Endothelial cell of umbilical vein (primary cell): ENCODE data around the gene CISH. TPM values are rescaled to one million over a fixed set of nuclear protein-coding genes. Genes with fewer than 3 reads are reported as not detected.

ENCODE experiments used
- BruUV-seq: library from RNA; stranded (reverse); fragments of 400-500 nt; replicated peaks from 2 replicates; lab custom pipeline; 2021; lab: Mats Ljungman, UMichigan
- CTCF ChIA-PET: fragments of 300-600, 350-600 bp; sonication (Branson Sonifier 250); formaldehyde crosslinking; loops from one replicate; lab custom pipeline; 2021; ENCODE audit warnings: antibody characterized with exemption, inconsistent platforms; lab: Charles Lee
- POLR2A ChIA-PET: fragments of 300-600, 350-600 bp; sonication (Branson Sonifier 250); formaldehyde crosslinking; loops from one replicate; lab custom pipeline; 2021; ENCODE audit warnings: antibody characterized with exemption, inconsistent platforms; lab: Charles Lee
- DNase-seq: peaks from one replicate; pipeline ENCODE4 v3.0.0-alpha.2; 2011; ENCODE audit warnings: low read depth, low spot score
- FAIRE-seq: peaks from 2 replicates; lab custom pipeline; 2011; peaks lifted over from hg19 to GRCh38; lab: Jason Lieb, UNC
- H2AFZ ChIP-seq: 2 replicates; pipeline ENCODE4 v1.6.0; 2012; ENCODE audit warnings: low read depth, low read length, control low read depth, inconsistent platforms
- H3K27ac ChIP-seq: 2 replicates; pipeline ENCODE4 v1.5.1; 2011; ENCODE audit warnings: low read depth, mild to moderate bottlenecking, control low read depth, low read length, moderate library complexity; ENCODE audit not compliant: insufficient read depth
- H3K27me3 ChIP-seq, 2 experiments: 2 replicates each; pipeline versions ENCODE4 v1.6.0 to v1.6.1; 2011; ENCODE audit warnings: low read length in 2 of 2, mixed read lengths in 1 of 2; ENCODE audit not compliant: control insufficient read depth in 2 of 2, insufficient read depth in 2 of 2
- H3K36me3 ChIP-seq, 2 experiments: 2 replicates in 1 of 2; 3 replicates in 1 of 2; pipeline ENCODE4 v1.5.1; 2011; ENCODE audit warnings: low read length in 2 of 2, mild to moderate bottlenecking in 1 of 2, moderate library complexity in 1 of 2; ENCODE audit not compliant: control insufficient read depth in 2 of 2, insufficient read depth in 2 of 2; ENCODE audit errors: extremely low read depth in 1 of 2
- H3K4me1 ChIP-seq: 3 replicates; pipeline ENCODE4 v1.5.1; 2011; ENCODE audit warnings: mild to moderate bottlenecking, low read length; ENCODE audit not compliant: control insufficient read depth, insufficient read depth; ENCODE audit errors: extremely low read depth
- H3K4me2 ChIP-seq: 2 replicates; pipeline ENCODE4 v1.6.1; 2011; ENCODE audit warnings: low read length, control low read depth, mixed read lengths; ENCODE audit not compliant: insufficient read depth
- H3K4me3 ChIP-seq, 3 experiments: fragments of 200-600 bp in 1 of 3; sonication (generic), shearing (Covaris generic) in 1 of 3; replicated peaks in 1 of 3; 2 replicates each; pipeline ENCODE4 v1.5.1; 2011 to 2016; ENCODE audit warnings: control low read depth in 3 of 3, low read length in 3 of 3, mild to moderate bottlenecking in 2 of 3, inconsistent platforms in 1 of 3, low read depth in 1 of 3, moderate library complexity in 1 of 3; ENCODE audit not compliant: insufficient read depth in 1 of 3
- H3K79me2 ChIP-seq: 2 replicates; pipeline ENCODE4 v1.6.0; 2012; ENCODE audit warnings: low read length, inconsistent platforms; ENCODE audit not compliant: control insufficient read depth, insufficient read depth
- H3K9ac ChIP-seq: replicated peaks from 2 replicates; pipeline ENCODE3; 2011; ENCODE audit warnings: low read length, control low read depth; ENCODE audit not compliant: insufficient read depth; ENCODE audit errors: extremely low read depth
- H3K9me1 ChIP-seq: replicated peaks from 3 replicates; pipeline ENCODE4 v1.6.0; 2011; ENCODE audit warnings: mild to moderate bottlenecking, low read length; ENCODE audit not compliant: control insufficient read depth, insufficient read depth; ENCODE audit errors: extremely low read depth
- H3K9me3 ChIP-seq: replicated peaks from 2 replicates; pipeline ENCODE4 v1.5.1; 2012; ENCODE audit warnings: low read length, inconsistent platforms; ENCODE audit not compliant: control insufficient read depth, insufficient read depth
- H4K20me1 ChIP-seq: replicated peaks from 2 replicates; pipeline ENCODE3; 2011; ENCODE audit warnings: mild to moderate bottlenecking, low read length; ENCODE audit not compliant: control insufficient read depth, insufficient read depth; ENCODE audit errors: extremely low read depth
- EZH2 ChIP-seq: IDR thresholded peaks from 2 replicates; pipeline ENCODE4 v1.6.1; 2012; ENCODE audit warnings: borderline replicate concordance, low read depth, mild to moderate bottlenecking, moderate library complexity, low read length, inconsistent platforms; ENCODE audit not compliant: severe bottlenecking
- FOS ChIP-seq: IDR thresholded peaks from 2 replicates; pipeline ENCODE4 v1.6.1; 2011; ENCODE audit warnings: mild to moderate bottlenecking, low read length, moderate library complexity, borderline replicate concordance; ENCODE audit not compliant: insufficient read depth
- GATA2 ChIP-seq: IDR thresholded peaks from 2 replicates; pipeline ENCODE4 v1.7.0; 2011; ENCODE audit warnings: low read depth, mild to moderate bottlenecking, moderate library complexity, mixed read lengths, low read length; ENCODE audit not compliant: insufficient read length, insufficient read depth
- JUN ChIP-seq: IDR thresholded peaks from 2 replicates; pipeline ENCODE4 v1.6.1; 2011; ENCODE audit warnings: borderline replicate concordance, low read depth; ENCODE audit not compliant: insufficient read length, insufficient read depth
- MYC ChIP-seq: IDR thresholded peaks from one replicate; pipeline ENCODE4 v1.6.1; 2011; ENCODE audit warnings: mild to moderate bottlenecking, low read depth, low read length
- POLR2A ChIP-seq: IDR thresholded peaks from 2 replicates; pipeline ENCODE4 v1.6.1; 2012; ENCODE audit warnings: low read depth, mild to moderate bottlenecking, control low read depth, low read length
- POLR2AphosphoS5 ChIP-seq: IDR thresholded peaks from 2 replicates; pipeline ENCODE4 v1.6.1; 2012; ENCODE audit warnings: low read depth, mild to moderate bottlenecking, control low read depth, low read length, moderate library complexity; ENCODE audit not compliant: insufficient read depth
- dilution Hi-C: fragments of 300-500 bp; cut with MboI; formaldehyde crosslinking; loops from one replicate; pipeline ENCODE4 v1.15.0; 2019; ENCODE audit warnings: low sequenced_read_pairs; ENCODE audit not compliant: extremely low pct_ligation_motif_present
- intact Hi-C: fragments of 100-400 bp; cut with micrococcal nuclease; formaldehyde crosslinking; loops from one replicate; pipeline ENCODE4 v1.10.0; 2022
- polyA plus RNA-seq, 4 experiments: library from polyadenylated mRNA; depleted of rRNA in 3 of 4; stranded (reverse) in 3 of 4; unstranded in 1 of 4; fragments of >200 nt; gene quantifications; 2 replicates each; pipeline versions ENCODE4 v1.2.1 to v1.2.3, GENCODE V29; 2011 to 2012; ENCODE audit warnings: missing spikeins in 1 of 4
- total RNA-seq: library from RNA; stranded (reverse); gene quantifications from 2 replicates; pipeline ENCODE4 v1.2.3, GENCODE V29; 2021
- TF ChIP-seq, protein P1 (sequence below): IDR thresholded peaks from 2 replicates; pipeline ENCODE4 v1.6.1; 2011; ENCODE audit not compliant: insufficient read depth, insufficient read length
- TF ChIP-seq, protein P2 (sequence below), 2 donors: IDR thresholded peaks; 1 replicate in 1 of 2; 2 replicates in 1 of 2; pipeline ENCODE4 v1.5.1; 2011; ENCODE audit warnings: low read length in 2 of 2, mild to moderate bottlenecking in 2 of 2, moderate library complexity in 2 of 2, control low read depth in 1 of 2, inconsistent platforms in 1 of 2, low read depth in 1 of 2; ENCODE audit not compliant: insufficient read depth in 1 of 2; ENCODE audit errors: extremely low read depth in 1 of 2

The CISH gene
- total and polyA plus RNA-seq, 2 donors (not counting 3 experiments of a cell fraction or from before 2014, with no cell fraction given): 2.2 to 4.1 TPM

DNA sequence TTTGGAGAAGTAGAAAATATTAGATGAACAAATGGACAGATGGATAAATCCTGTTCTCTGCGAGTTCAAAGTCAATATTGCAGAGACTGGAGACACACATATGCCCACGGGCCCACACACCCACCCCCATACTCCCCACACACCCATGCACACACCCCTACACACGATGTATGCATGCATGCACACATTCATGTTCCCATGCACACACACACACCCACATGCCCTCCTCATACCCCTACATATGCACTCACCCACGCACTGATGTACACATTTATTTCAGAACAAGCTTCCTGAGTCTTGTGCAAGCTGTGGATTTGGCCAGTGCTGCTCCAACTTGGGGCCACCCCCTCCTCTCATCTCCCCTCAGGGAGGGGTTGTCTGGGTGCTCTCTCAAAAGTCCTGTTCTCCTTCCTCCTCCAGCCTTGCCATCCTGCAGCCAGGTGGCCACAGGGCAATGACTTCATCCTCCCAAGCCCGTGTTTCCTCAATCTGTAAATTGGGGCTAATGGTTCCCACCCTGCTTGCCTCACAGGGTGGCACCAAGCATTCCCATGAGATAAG is 21.7 kb upstream of the CISH start:
- no peak overlapping the region for H2AFZ ChIP-seq
- FAIRE-seq (no peak), DNase-seq (no peak)
- no peak overlapping the region for H3K4me3 ChIP-seq
- no peaks in the 10 kb centered on the region for H3K9me1 ChIP-seq
- no peaks in the 10 kb centered on the region for H3K4me1 ChIP-seq
- H4K20me1 ChIP-seq: no peaks in the 10 kb centered on the region
- no peaks in the 10 kb centered on the region for H3K79me2 ChIP-seq
- H3K27me3 ChIP-seq: no peaks in the 10 kb centered on the region
- dilution Hi-C loops (no loop called here), intact Hi-C loops (no loop called here)
- H3K9me3 ChIP-seq: no peaks in the 10 kb centered on the region
- no peak for TF ChIP-seq EZH2
- TF ChIP-seq FOS: no peak
- no peak for TF ChIP-seq GATA2
- TF ChIP-seq MYC: no peak
- TF ChIP-seq POLR2AphosphoS5: no peak
- no peak for TF ChIP-seq JUN
- no peak for TF ChIP-seq POLR2A
- TF ChIP-seq, protein P1, sequence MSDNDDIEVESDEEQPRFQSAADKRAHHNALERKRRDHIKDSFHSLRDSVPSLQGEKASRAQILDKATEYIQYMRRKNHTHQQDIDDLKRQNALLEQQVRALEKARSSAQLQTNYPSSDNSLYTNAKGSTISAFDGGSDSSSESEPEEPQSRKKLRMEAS: no peak
- TF ChIP-seq, protein P2, sequence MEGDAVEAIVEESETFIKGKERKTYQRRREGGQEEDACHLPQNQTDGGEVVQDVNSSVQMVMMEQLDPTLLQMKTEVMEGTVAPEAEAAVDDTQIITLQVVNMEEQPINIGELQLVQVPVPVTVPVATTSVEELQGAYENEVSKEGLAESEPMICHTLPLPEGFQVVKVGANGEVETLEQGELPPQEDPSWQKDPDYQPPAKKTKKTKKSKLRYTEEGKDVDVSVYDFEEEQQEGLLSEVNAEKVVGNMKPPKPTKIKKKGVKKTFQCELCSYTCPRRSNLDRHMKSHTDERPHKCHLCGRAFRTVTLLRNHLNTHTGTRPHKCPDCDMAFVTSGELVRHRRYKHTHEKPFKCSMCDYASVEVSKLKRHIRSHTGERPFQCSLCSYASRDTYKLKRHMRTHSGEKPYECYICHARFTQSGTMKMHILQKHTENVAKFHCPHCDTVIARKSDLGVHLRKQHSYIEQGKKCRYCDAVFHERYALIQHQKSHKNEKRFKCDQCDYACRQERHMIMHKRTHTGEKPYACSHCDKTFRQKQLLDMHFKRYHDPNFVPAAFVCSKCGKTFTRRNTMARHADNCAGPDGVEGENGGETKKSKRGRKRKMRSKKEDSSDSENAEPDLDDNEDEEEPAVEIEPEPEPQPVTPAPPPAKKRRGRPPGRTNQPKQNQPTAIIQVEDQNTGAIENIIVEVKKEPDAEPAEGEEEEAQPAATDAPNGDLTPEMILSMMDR (IDR thresholded peaks at IDR 0.05; ENCODE audit: extremely low read depth in 1 of 2, insufficient read depth in 1 of 2, low read depth in 1 of 2, low read length in 2 of 2): no peak
- H3K36me3 ChIP-seq: no peaks in the 10 kb centered on the region
- no peak overlapping the region for H3K9ac ChIP-seq
- no TSS peak for BruUV-seq
- CTCF ChIA-PET: interaction anchor here (0.9 kb wide), 1 partner anchor 19 kb away, joined by 3 read pairs; no protein-coding TSS in a partner anchor
- no peak overlapping the region for H3K4me2 ChIP-seq
- no peak overlapping the region for H3K27ac ChIP-seq
- POLR2A ChIA-PET: no interaction called here
